WTC11 (cell line): ENCODE measurements around the gene RNASE11. TPM values are rescaled to one million over a fixed set of nuclear protein-coding genes. Genes with fewer than 3 reads are reported as not detected.
A peak's percentile ranks its signal among the peaks of the same experiment; 100 is the strongest.

Experiments used
- ATAC-seq: fragments of 200-7000 bp; cut with Tn5 transposase; 2 replicates; pipeline ENCODE4 v1.10.0; 2021; ENCODE audit warnings: mild to moderate bottlenecking, moderate library complexity
- Bru-seq: library from RNA; stranded (reverse); fragments of 400-500 nt; gene quantifications from one replicate; lab custom pipeline; 2021; lab: Mats Ljungman, UMichigan
- CTCF ChIA-PET: fragments of 300-600 bp; sonication (Branson Sonifier 250); formaldehyde crosslinking; loops from one replicate; lab custom pipeline; 2021; ENCODE audit warnings: antibody characterized with exemption; lab: Charles Lee
- POLR2A ChIA-PET: fragments of 350-600 bp; sonication (Branson Sonifier 250); formaldehyde crosslinking; loops from one replicate; lab custom pipeline; 2021; ENCODE audit warnings: antibody characterized with exemption; lab: Charles Lee
- DNase-seq: peaks from one replicate; pipeline ENCODE4 v3.0.0; 2021; ENCODE audit warnings: low spot score
- H3K27ac Mint-ChIP-seq: 2 replicates; pipeline ENCODE4 v1.8.0; 2021; ENCODE audit warnings: mixed read lengths
- H3K27me3 Mint-ChIP-seq: 2 replicates; pipeline ENCODE4 v1.8.0; 2021; ENCODE audit warnings: low read depth, mild to moderate bottlenecking, moderate library complexity, mixed read lengths
- H3K36me3 Mint-ChIP-seq: 2 replicates; pipeline ENCODE4 v1.8.0; 2021; ENCODE audit warnings: mixed read lengths
- H3K4me1 Mint-ChIP-seq: 2 replicates; pipeline ENCODE4 v1.8.0; 2022; ENCODE audit warnings: mixed read lengths
- H3K4me3 Mint-ChIP-seq: 2 replicates; pipeline ENCODE4 v1.8.0; 2021; ENCODE audit warnings: mild to moderate bottlenecking, moderate library complexity, mixed read lengths
- H3K9me3 Mint-ChIP-seq: 2 replicates; pipeline ENCODE4 v1.8.0; 2021; ENCODE audit warnings: mixed read lengths
- AFF4 ChIP-seq: sonication (generic); formaldehyde crosslinking; IDR thresholded peaks from 2 replicates; pipeline ENCODE4 v1.8.1; 2023; ENCODE audit warnings: mild to moderate bottlenecking, missing genetic modification reagents, borderline replicate concordance
- ATF3 ChIP-seq: sonication (generic); formaldehyde crosslinking; conservative IDR thresholded peaks from 2 replicates; pipeline ENCODE4 v1.8.1; 2022; ENCODE audit warnings: mild to moderate bottlenecking, missing genetic modification reagents
- CBFB ChIP-seq: sonication (generic); formaldehyde crosslinking; IDR thresholded peaks from 2 replicates; pipeline ENCODE4 v1.8.1; 2022; ENCODE audit warnings: mild to moderate bottlenecking, low read depth, missing genetic modification reagents
- CTCF ChIP-seq: fragments of 200-600 bp; IDR thresholded peaks from 2 replicates; pipeline ENCODE4 v1.8.0; 2022; ENCODE audit warnings: antibody characterized with exemption
- E2F1 ChIP-seq: sonication (generic); formaldehyde crosslinking; IDR thresholded peaks from 2 replicates; pipeline ENCODE4 v1.8.0; 2022; ENCODE audit warnings: mild to moderate bottlenecking, missing genetic modification reagents
- ETV6 ChIP-seq: sonication (generic); formaldehyde crosslinking; IDR thresholded peaks from 2 replicates; pipeline ENCODE4 v1.8.1; 2022; ENCODE audit warnings: mild to moderate bottlenecking, missing genetic modification reagents
- FOXK1 ChIP-seq: sonication (generic); formaldehyde crosslinking; IDR thresholded peaks from 2 replicates; pipeline ENCODE4 v1.8.0; 2022; ENCODE audit warnings: mild to moderate bottlenecking, moderate library complexity, missing genetic modification reagents
- FOXP1 ChIP-seq: sonication (generic); formaldehyde crosslinking; IDR thresholded peaks from 2 replicates; pipeline ENCODE4 v1.8.0; 2022; ENCODE audit warnings: missing genetic modification reagents, mild to moderate bottlenecking, moderate library complexity, borderline replicate concordance
- GABPB1 ChIP-seq: sonication (generic); formaldehyde crosslinking; IDR thresholded peaks from 2 replicates; pipeline ENCODE4 v1.8.1; 2023; ENCODE audit warnings: mild to moderate bottlenecking, missing genetic modification reagents
- GTF2I ChIP-seq: fragments of 250-450 bp; sonication (Bioruptor Pico); conservative IDR thresholded peaks from 2 replicates; pipeline ENCODE4 v1.4.0; 2021; ENCODE audit warnings: mild to moderate bottlenecking
- HMGA2 ChIP-seq: fragments of 250-450 bp; sonication (Bioruptor Pico); IDR thresholded peaks from 2 replicates; pipeline ENCODE4 v1.4.0; 2021; ENCODE audit warnings: mild to moderate bottlenecking, moderate library complexity
- JUN ChIP-seq: sonication (generic); formaldehyde crosslinking; IDR thresholded peaks from 2 replicates; pipeline ENCODE4 v1.8.0; 2023; ENCODE audit warnings: mild to moderate bottlenecking, missing genetic modification reagents
- MLX ChIP-seq: sonication (generic); formaldehyde crosslinking; IDR thresholded peaks from 2 replicates; pipeline ENCODE4 v1.8.1; 2023; ENCODE audit warnings: mild to moderate bottlenecking, missing genetic modification reagents, moderate library complexity
- NFATC4 ChIP-seq: fragments of 250-450 bp; sonication (Bioruptor Pico); IDR thresholded peaks from 2 replicates; pipeline ENCODE4 v1.9.0; 2021; ENCODE audit warnings: mild to moderate bottlenecking
- OVOL2 ChIP-seq: fragments of 250-450 bp; sonication (Bioruptor Pico); IDR thresholded peaks from 2 replicates; pipeline ENCODE4 v1.9.0; 2021; ENCODE audit warnings: mild to moderate bottlenecking, borderline replicate concordance
- RORB ChIP-seq: fragments of 250-450 bp; sonication (Bioruptor Pico); IDR thresholded peaks from 2 replicates; pipeline ENCODE4 v1.9.0; 2021; ENCODE audit warnings: mild to moderate bottlenecking
- SMAD3 ChIP-seq: sonication (generic); formaldehyde crosslinking; IDR thresholded peaks from 2 replicates; pipeline ENCODE4 v1.8.0; 2022; ENCODE audit warnings: missing genetic modification reagents, mild to moderate bottlenecking, borderline replicate concordance
- SMAD4 ChIP-seq: sonication (generic); formaldehyde crosslinking; IDR thresholded peaks from 2 replicates; pipeline ENCODE4 v1.8.0; 2022; ENCODE audit warnings: mild to moderate bottlenecking, missing genetic modification reagents
- TP53 ChIP-seq: sonication (generic); formaldehyde crosslinking; IDR thresholded peaks from 2 replicates; pipeline ENCODE4 v1.8.1; 2023; ENCODE audit warnings: mild to moderate bottlenecking, missing genetic modification reagents
- ZNF423 ChIP-seq: fragments of 250-450 bp; sonication (Bioruptor Pico); IDR thresholded peaks from 2 replicates; pipeline ENCODE4 v2.1.2; 2022; ENCODE audit warnings: mild to moderate bottlenecking, moderate library complexity
- ZNF532 ChIP-seq: fragments of 250-450 bp; sonication (Bioruptor Pico); IDR thresholded peaks from 2 replicates; pipeline ENCODE4 v1.9.0; 2021; ENCODE audit warnings: mild to moderate bottlenecking, borderline replicate concordance
- long read RNA-seq, 3 experiments: library from RNA in 1 of 3; library from capped mRNA in 1 of 3; library from polyadenylated mRNA in 1 of 3; unstranded in 2 of 3; stranded (forward) in 1 of 3; transcript quantifications; one replicate each; pipeline ENCODE4 v2.0.0, GENCODE V29; 2021
- total RNA-seq: library from RNA; stranded (reverse); gene quantifications from 3 replicates; pipeline ENCODE4 v1.2.3, GENCODE V29; 2021

Gene RNASE11
- total RNA-seq: not detected in 3 replicates
- Bru-seq, nascent RNA: not detected
- long read RNA-seq, experiment 1, partial matches to known transcripts: 0 of 1 reads
- long read RNA-seq, experiment 1, other reads (novel, unspliced or antisense): 1 of 1 reads
- long read RNA-seq, experiment 2: 0 reads
- long read RNA-seq, experiment 3: 0 reads

- Mint-ChIP-seq H3K4me1 (peaks cover 37% of the 10 kb centered on the region), H3K27ac (no peak within 1 kb of the TSS), H3K4me3 (no peak within 1 kb of the TSS), H3K27me3 (no peaks in the 10 kb centered on the region; the same call in 1 of the 2 replicates), H3K36me3 (no peaks in the 10 kb centered on the region), H3K9me3 (no peaks in the 10 kb centered on the region)
- DNase-seq (no peak), ATAC-seq (no peak)
- POLR2A ChIA-PET: no interaction called here
- no peak for TF ChIP-seq NFATC4 (CRISPR knock-in tag)
- TF ChIP-seq CTCF: no peak
- no peak for TF ChIP-seq ZNF423 (CRISPR knock-in tag)
- no peak for TF ChIP-seq ETV6 (CRISPR knock-in tag)
- no peak for TF ChIP-seq MLX (CRISPR knock-in tag)
- TF ChIP-seq FOXK1 (CRISPR knock-in tag): no peak
- no peak for TF ChIP-seq JUN (CRISPR knock-in tag)
- TF ChIP-seq TP53 (CRISPR knock-in tag): no peak
- no peak for TF ChIP-seq ATF3
- TF ChIP-seq ZNF532 (CRISPR knock-in tag): no peak
- CTCF ChIA-PET: interaction anchor here (0.7 to 1.6 kb wide), 3 partner anchors 19 to 100 kb away, joined by 3 to 4 read pairs (median 3); no protein-coding TSS in a partner anchor
Observed at GRCh38 chr14:20587489-20588154, at the start of gene RNASE11. Gene RNASE11, minus strand, starts transcription at chr14:20588001.

GRCh38 chr14:20632831-20633691 lies 45.3 kb upstream of the RNASE11 start:
- ATAC-seq: peak; percentile 60
- Mint-ChIP-seq H3K9me3 (0 out of 2 replicates have a peak, but pooled peaks cover 4% of the 10 kb centered on the region), H3K4me1 (peaks cover 11% of the 10 kb centered on the region), H3K27me3 (peaks cover 48% of the 10 kb centered on the region), H3K27ac (peak overlapping the region; percentile 78; the same call in 1 of the 2 replicates), H3K36me3 (no peaks in the 10 kb centered on the region), H3K4me3 (peak overlapping the region; percentile 93)
- peak; percentile 78 for DNase-seq
- POLR2A ChIA-PET: no interaction called here
- CTCF ChIA-PET: interaction anchor here (0.9 to 3.1 kb wide), 8 partner anchors 10 to 58 kb away, joined by 3 to 30 read pairs (median 4); no protein-coding TSS in a partner anchor
- TF ChIP-seq SMAD4 (CRISPR knock-in tag) (no peak), GABPB1 (CRISPR knock-in tag) (peak; percentile 61; the same call in 1 of the 2 replicates), RORB (no peak), SMAD3 (no peak; the same call in 1 of the 2 replicates), E2F1 (CRISPR knock-in tag) (no peak), GTF2I (CRISPR knock-in tag) (0 out of 2 replicates have a peak, but pooled peaks have one; percentile 20), FOXP1 (CRISPR knock-in tag) (no peak), AFF4 (CRISPR knock-in tag) (no peak), HMGA2 (no peak), OVOL2 (CRISPR knock-in tag) (no peak), CBFB (CRISPR knock-in tag) (no peak)
